Neural progenitor cell (in vitro differentiated cells): ENCODE data around the gene FARP1.

Source experiments
- CTCF ChIP-seq: fragments of 200-600 bp; sonication (generic); IDR thresholded peaks from 2 replicates; pipeline ENCODE4 v1.5.1; 2017; ENCODE audit warnings: antibody characterized with exemption, mild to moderate bottlenecking
- EZH2 ChIP-seq: fragments of 200-600 bp; sonication (generic); IDR thresholded peaks from 2 replicates; pipeline ENCODE4 v1.6.1; 2017; ENCODE audit warnings: antibody characterized with exemption, mild to moderate bottlenecking, moderate library complexity
- EZH2phosphoT487 ChIP-seq: fragments of 200-600 bp; sonication (generic); IDR thresholded peaks from 2 replicates; pipeline ENCODE4 v1.6.1; 2017; ENCODE audit warnings: antibody characterized with exemption

DNA sequence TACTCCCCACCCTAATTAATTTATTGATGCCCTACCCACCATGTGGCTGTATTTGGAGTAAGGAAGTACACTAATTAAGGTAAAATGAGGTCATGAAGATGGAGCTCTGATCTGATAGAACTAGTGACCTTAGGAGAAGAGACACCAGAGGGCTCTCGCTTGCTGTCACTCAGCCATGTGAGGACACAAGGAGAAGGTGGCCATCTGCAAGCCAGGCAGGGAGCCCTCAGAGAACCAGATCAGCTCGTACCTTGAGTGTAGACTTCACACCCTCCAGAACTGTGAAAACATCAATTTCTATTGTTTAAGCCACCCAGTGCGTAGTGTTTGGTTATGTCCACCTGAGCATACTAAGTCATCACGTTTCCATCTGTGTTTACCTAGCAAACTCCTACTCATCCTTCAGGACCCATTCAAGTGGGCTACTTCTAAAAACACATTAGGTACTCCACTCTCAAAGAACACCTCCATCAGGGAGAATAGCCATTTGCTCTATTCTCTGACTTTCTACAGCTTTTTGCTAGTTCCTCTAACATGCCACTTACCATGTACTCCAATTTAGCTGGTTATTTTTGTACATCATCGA, 191.8 kb downstream of the FARP1 start:
- TF ChIP-seq CTCF (no peak), EZH2 (no peak), EZH2phosphoT487 (no peak)
